Measurements from ENCODE around the gene KCNQ1. TPM values are rescaled to one million over a fixed set of nuclear protein-coding genes. Genes with fewer than 3 reads are reported as not detected.

The KCNQ1 gene
- polyA plus RNA-seq, 1 donor (not counting 4 experiments of a cell fraction or from before 2014, with no cell fraction given) = not detected

DNA sequence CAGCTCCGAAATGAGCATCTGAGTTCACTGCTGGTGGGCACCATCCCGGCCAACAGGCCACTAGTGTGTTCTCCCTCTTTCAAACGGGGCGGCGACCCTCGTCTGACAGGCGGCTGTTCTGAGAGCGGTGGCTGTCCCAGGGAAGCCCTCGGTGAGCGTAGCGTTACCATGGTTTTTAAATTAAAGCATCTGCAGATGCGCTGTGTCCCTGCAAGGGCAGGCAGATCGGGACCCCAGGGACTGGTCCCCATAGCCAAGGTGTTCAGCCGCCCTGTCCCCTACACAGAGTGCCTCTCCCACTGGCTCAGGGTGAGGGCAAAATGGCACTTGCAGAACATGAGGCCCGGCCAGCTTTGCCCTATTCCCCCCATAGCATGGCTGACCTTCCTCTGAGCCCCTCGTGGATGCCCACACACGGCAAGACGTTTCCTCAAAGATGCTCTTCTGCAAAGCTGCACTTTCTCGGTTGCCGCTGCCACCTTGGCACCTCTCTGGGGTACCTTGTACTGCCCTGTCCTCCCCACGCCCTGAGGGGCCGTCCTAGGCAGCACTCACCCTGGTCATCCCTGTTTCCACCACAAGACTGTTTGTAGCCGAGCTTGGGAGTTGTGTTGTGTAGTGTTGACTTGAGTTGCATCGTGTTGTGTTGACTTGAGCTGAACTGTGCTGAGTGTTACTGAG, 306.9 kb downstream of the KCNQ1 start:
- H3K9me3 ChIP-seq (ENCODE audit: control insufficient read depth, low read depth, low read length) = no peaks in the 10 kb centered on the region
- dilution Hi-C loops (cut with MboI; ENCODE audit: extremely low pct_ligation_motif_present, low sequenced_read_pairs) = no loop called here
- TF ChIP-seq CTCF (optimal IDR thresholded peaks at IDR 0.05 in 1 of 3, IDR thresholded peaks at IDR 0.05 in 1 of 3, conservative IDR thresholded peaks at IDR 0.05 in 1 of 3; ENCODE audit: extremely low read depth in 1 of 3, insufficient read depth in 2 of 3, low read length in 3 of 3) (no peak), EZH2 (IDR thresholded peaks at IDR 0.05; ENCODE audit: low read length) (no peak)
- no peaks in the 10 kb centered on the region for H3K4me1 ChIP-seq (ENCODE audit: control insufficient read depth, extremely low read depth, insufficient read depth, low read length)
- H3K36me3 ChIP-seq (ENCODE audit: control insufficient read depth in 2 of 2, extremely low read depth in 1 of 2, insufficient read depth in 2 of 2, low read length in 2 of 2) = no peaks in the 10 kb centered on the region
- H3K4me3 ChIP-seq (ENCODE audit: control insufficient read depth in 2 of 3, extremely low read depth in 1 of 3, insufficient read depth in 2 of 3, low read depth in 1 of 3, low read length in 3 of 3) = no peak overlapping the region
- H3K4me2 ChIP-seq (ENCODE audit: control insufficient read depth, extremely low read depth, insufficient read depth, low read depth, low read length) = no peak overlapping the region
- no peak overlapping the region for H3K9ac ChIP-seq (ENCODE audit: control insufficient read depth, extremely low read depth, insufficient read depth, low read length)
- no peaks in the 10 kb centered on the region for H3K79me2 ChIP-seq (ENCODE audit: control insufficient read depth, insufficient read depth, low read length)
- peaks cover 39% of the 10 kb centered on the region for H3K27me3 ChIP-seq (ENCODE audit: control insufficient read depth, extremely low read depth, insufficient read depth, low read length)
- DNase-seq (ENCODE audit: low read depth, low spot score) = no peak
- no peak for FAIRE-seq
- H2AFZ ChIP-seq (ENCODE audit: control insufficient read depth, low read length) = no peak overlapping the region
- H3K9me1 ChIP-seq (ENCODE audit: control insufficient read depth, extremely low read depth, insufficient read depth, low read length) = no peaks in the 10 kb centered on the region
- no peak overlapping the region for H3K27ac ChIP-seq (ENCODE audit: control insufficient read depth, insufficient read depth, low read length)
- no peaks in the 10 kb centered on the region for H4K20me1 ChIP-seq (ENCODE audit: control insufficient read depth, extremely low read depth, insufficient read depth, low read length)

GRCh38 chr11:2752204-2752770, 307.5 kb downstream of the KCNQ1 start:
- Histone ChIP-seq H4K20me1 (ENCODE audit: control insufficient read depth, extremely low read depth, insufficient read depth, low read length) (no peaks in the 10 kb centered on the region), H3K9me1 (ENCODE audit: control insufficient read depth, extremely low read depth, insufficient read depth, low read length) (no peaks in the 10 kb centered on the region), H2AFZ (ENCODE audit: control insufficient read depth, low read length) (no peak overlapping the region), H3K9me3 (ENCODE audit: control insufficient read depth, low read depth, low read length) (no peaks in the 10 kb centered on the region), H3K4me1 (ENCODE audit: control insufficient read depth, extremely low read depth, insufficient read depth, low read length) (no peaks in the 10 kb centered on the region), H3K79me2 (ENCODE audit: control insufficient read depth, insufficient read depth, low read length) (no peaks in the 10 kb centered on the region), H3K27ac (ENCODE audit: control insufficient read depth, insufficient read depth, low read length) (no peak overlapping the region), H3K4me3 (ENCODE audit: control insufficient read depth in 2 of 3, extremely low read depth in 1 of 3, insufficient read depth in 2 of 3, low read depth in 1 of 3, low read length in 3 of 3) (no peak overlapping the region), H3K9ac (ENCODE audit: control insufficient read depth, extremely low read depth, insufficient read depth, low read length) (no peak overlapping the region), H3K36me3 (ENCODE audit: control insufficient read depth in 2 of 2, extremely low read depth in 1 of 2, insufficient read depth in 2 of 2, low read length in 2 of 2) (no peaks in the 10 kb centered on the region), H3K27me3 (ENCODE audit: control insufficient read depth, extremely low read depth, insufficient read depth, low read length) (peaks cover 33% of the 10 kb centered on the region), H3K4me2 (ENCODE audit: control insufficient read depth, extremely low read depth, insufficient read depth, low read depth, low read length) (no peak overlapping the region)
- dilution Hi-C loops (cut with MboI; ENCODE audit: extremely low pct_ligation_motif_present, low sequenced_read_pairs) = no loop called here
- TF ChIP-seq CTCF (optimal IDR thresholded peaks at IDR 0.05 in 1 of 3, IDR thresholded peaks at IDR 0.05 in 1 of 3, conservative IDR thresholded peaks at IDR 0.05 in 1 of 3; ENCODE audit: extremely low read depth in 1 of 3, insufficient read depth in 2 of 3, low read length in 3 of 3) (no peak), EZH2 (IDR thresholded peaks at IDR 0.05; ENCODE audit: low read length) (no peak)
- FAIRE-seq (no peak), DNase-seq (ENCODE audit: low read depth, low spot score) (no peak)

Measured in keratinocyte (primary cell).